MM.1S (cell line): ENCODE results near the gene POLR2H.

Experiments used
- EZH2 ChIP-seq: fragments of 300-600 bp; sonication (generic); optimal IDR thresholded peaks from 2 replicates; pipeline ENCODE3; 2017; ENCODE audit warnings: low read depth, mild to moderate bottlenecking, antibody characterized with exemption, low read length, mixed read lengths
- EZH2phosphoT487 ChIP-seq: fragments of 300-600 bp; sonication (generic); IDR thresholded peaks from 2 replicates; pipeline ENCODE4 v1.6.1; 2018; ENCODE audit warnings: antibody characterized with exemption, low read length
- TF ChIP-seq, protein P1 (sequence below): fragments of 300-600 bp; sonication (generic); IDR thresholded peaks from 2 replicates; pipeline ENCODE4 v1.5.1; 2016; ENCODE audit warnings: antibody characterized with exemption, low read length, mixed read lengths

DNA sequence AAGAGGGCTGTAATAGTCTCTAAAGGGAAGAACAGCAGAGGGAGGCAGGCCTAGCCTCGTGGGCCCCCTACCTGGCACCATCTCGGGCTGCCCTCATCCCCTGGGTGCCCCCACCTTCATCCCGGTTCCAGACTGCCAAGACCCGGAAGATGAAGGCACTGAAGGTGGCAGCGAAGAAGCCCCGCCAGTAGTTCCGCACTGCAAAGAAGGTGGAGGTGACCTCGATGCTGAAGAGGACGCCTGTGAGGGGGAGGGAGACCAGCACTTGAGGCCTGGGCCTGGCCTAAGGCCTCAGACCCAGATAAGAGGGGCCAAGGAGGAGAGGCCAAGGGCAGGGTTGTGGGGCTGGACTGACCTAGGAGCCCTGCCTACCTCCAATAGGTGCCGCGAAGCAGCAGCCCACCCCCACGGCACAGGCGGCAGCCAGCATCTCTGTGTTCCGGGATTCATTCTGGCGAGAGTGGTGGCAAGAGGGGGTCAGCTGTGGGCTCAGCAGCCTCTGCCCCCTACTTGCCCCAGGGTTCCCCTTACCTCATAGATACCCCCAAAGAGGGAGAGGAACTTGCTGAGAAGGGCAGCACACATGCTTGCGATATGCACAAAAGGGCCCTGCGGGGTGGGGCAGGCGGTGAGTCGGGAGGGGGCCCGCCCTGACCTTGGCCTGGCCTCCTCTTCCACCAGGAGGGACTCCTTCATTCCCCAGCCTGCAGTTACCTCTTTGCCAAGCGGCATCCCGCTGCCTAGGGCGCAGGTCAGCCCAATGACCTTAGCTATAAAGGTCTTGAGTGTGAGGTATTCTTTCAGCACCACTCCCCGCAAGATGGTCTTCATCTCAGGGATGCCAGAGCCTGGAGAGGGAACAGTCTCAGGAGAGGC lies 4.0 kb upstream of the POLR2H start:
- TF ChIP-seq EZH2 (no peak), EZH2phosphoT487 (no peak)
- TF ChIP-seq, protein P1, sequence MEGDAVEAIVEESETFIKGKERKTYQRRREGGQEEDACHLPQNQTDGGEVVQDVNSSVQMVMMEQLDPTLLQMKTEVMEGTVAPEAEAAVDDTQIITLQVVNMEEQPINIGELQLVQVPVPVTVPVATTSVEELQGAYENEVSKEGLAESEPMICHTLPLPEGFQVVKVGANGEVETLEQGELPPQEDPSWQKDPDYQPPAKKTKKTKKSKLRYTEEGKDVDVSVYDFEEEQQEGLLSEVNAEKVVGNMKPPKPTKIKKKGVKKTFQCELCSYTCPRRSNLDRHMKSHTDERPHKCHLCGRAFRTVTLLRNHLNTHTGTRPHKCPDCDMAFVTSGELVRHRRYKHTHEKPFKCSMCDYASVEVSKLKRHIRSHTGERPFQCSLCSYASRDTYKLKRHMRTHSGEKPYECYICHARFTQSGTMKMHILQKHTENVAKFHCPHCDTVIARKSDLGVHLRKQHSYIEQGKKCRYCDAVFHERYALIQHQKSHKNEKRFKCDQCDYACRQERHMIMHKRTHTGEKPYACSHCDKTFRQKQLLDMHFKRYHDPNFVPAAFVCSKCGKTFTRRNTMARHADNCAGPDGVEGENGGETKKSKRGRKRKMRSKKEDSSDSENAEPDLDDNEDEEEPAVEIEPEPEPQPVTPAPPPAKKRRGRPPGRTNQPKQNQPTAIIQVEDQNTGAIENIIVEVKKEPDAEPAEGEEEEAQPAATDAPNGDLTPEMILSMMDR = no peak
